ENCODE measurements around the gene TAAR1. TPM values are rescaled to one million over a fixed set of nuclear protein-coding genes. Genes with fewer than 3 reads are reported as not detected.

Gene TAAR1
- total RNA-seq = not detected in 2 replicates

GRCh38 chr6:132659082-132659481 is at the start of gene TAAR1:
TSS of gene TAAR1 (minus strand) at chr6:132659182. CDS start at chr6:132646003, 13,179 bp downstream.

GRCh38 chr6:132624175-132624574 is 34.8 kb downstream of the TAAR1 start, which contains the start of gene TAAR2:
TSS of gene TAAR2 (minus strand) at chr6:132624275. CDS start at chr6:132624275, 0 bp downstream.

Other genes with a start within 250 kb of the TAAR1 start
- gene STX7, start 146.1 kb downstream of the TAAR1 start, total RNA-seq = 37.8 and 39.7 TPM in 2 replicates
- gene TAAR9, start 120.9 kb downstream of the TAAR1 start, total RNA-seq = not detected in 2 replicates
- not detected in 2 replicates for gene TAAR8, start 106.5 kb downstream of the TAAR1 start, total RNA-seq
- gene TAAR6, start 88.9 kb downstream of the TAAR1 start, total RNA-seq = not detected in 2 replicates
- not detected in 2 replicates for gene TAAR5, start 69.4 kb downstream of the TAAR1 start, total RNA-seq
- not detected in 2 replicates for gene TAAR2, start 34.9 kb downstream of the TAAR1 start, total RNA-seq
- gene VNN1, start 54.9 kb upstream of the TAAR1 start, total RNA-seq = not detected in 2 replicates
- 0.29 and 0.50 TPM in 2 replicates for gene VNN2, start 98.7 kb upstream of the TAAR1 start, total RNA-seq
- gene SLC18B1, start 139.5 kb upstream of the TAAR1 start, total RNA-seq = 6.0 and 11.5 TPM in 2 replicates
- gene RPS12, start 155.4 kb upstream of the TAAR1 start, total RNA-seq = 1,070 and 1,411 TPM in 2 replicates